Left lung (tissue), 10 donors: ENCODE data around the gene PMAIP1. TPM values are rescaled to one million over a fixed set of nuclear protein-coding genes. Genes with fewer than 3 reads are reported as not detected.

ENCODE experiments used
- ATAC-seq: fragments of 200-7000 bp; cut with Tn5 transposase; one replicate; pipeline ENCODE4 v1.9.1; 2020; ENCODE audit warnings: moderate library complexity
- DNase-seq, 4 donors: peaks; one replicate each; pipeline ENCODE4 v3.0.0-alpha.2; 2013 to 2020
- H3K27ac ChIP-seq, 2 donors: fragments of 200-600 bp; sonication (generic) in 1 of 2; one replicate each; pipeline versions ENCODE4 v1.5.0 to v1.8.0; 2020 to 2021
- H3K27me3 ChIP-seq, 2 donors: fragments of 200-600 bp; sonication (generic) in 1 of 2; one replicate each; pipeline versions ENCODE4 v1.5.0 to v1.8.0; 2020 to 2021
- H3K36me3 ChIP-seq, 2 donors: fragments of 200-600 bp; sonication (generic) in 1 of 2; one replicate each; pipeline versions ENCODE4 v1.5.0 to v1.8.0; 2020 to 2021
- H3K4me1 ChIP-seq, 2 donors: fragments of 200-600 bp; one replicate each; pipeline ENCODE4 v1.8.0; 2021
- H3K4me3 ChIP-seq, 2 donors: fragments of 200-600 bp; sonication (generic) in 1 of 2; one replicate each; pipeline versions ENCODE4 v1.5.0 to v1.8.0; 2020 to 2021; ENCODE audit warnings: mild to moderate bottlenecking in 1 of 2
- H3K9me3 ChIP-seq, 2 donors: fragments of 200-600 bp; sonication (generic) in 1 of 2; one replicate each; pipeline versions ENCODE4 v1.5.0 to v1.8.0; 2020 to 2021
- CTCF ChIP-seq, 2 donors: fragments of 200-600 bp; sonication (generic) in 1 of 2; IDR thresholded peaks; one replicate each; pipeline versions ENCODE4 v1.5.0 to v1.8.0; 2021; ENCODE audit warnings: antibody characterized with exemption in 2 of 2
- intact Hi-C, 2 donors: fragments of 100-400 bp; cut with DNase I; formaldehyde crosslinking; loops; one replicate each; pipeline versions ENCODE4 v1.11.2 to v1.14.2; 2022
- polyA plus RNA-seq, 6 donors: library from polyadenylated mRNA; unstranded; fragments of 120-200 nt; gene quantifications; one replicate each; pipeline ENCODE4 v1.2.1, GENCODE V29; 2013; ENCODE audit not compliant: insufficient read length in 6 of 6
- total RNA-seq, 2 donors: library from RNA; stranded (reverse); fragmentation: NEBNext Ultra II Directional; extraction: Animal tissue kit (Norgen Biotek cat#: 25700); gene quantifications; one replicate each; pipeline ENCODE4 v1.2.1, GENCODE V29; 2021
- donor health status: DM: no; HTN: yes; CAD: no.
- donor health status: DM: no; HTN: no; CAD: no.

Gene PMAIP1
- total and polyA plus RNA-seq, 8 donors: 1.2 to 5.9 (median 2.5) TPM

- intact Hi-C loops: no loop called here
- H3K4me3 ChIP-seq: no peak overlapping the region
- H3K27ac ChIP-seq: no peak overlapping the region
- DNase-seq (no peak), ATAC-seq (no peak)
- H3K9me3 ChIP-seq: no peaks in the 10 kb centered on the region
- H3K27me3 ChIP-seq: peaks cover 0 to 13% of the 10 kb centered on the region in 2 donors
- peaks cover 0 to 36% of the 10 kb centered on the region in 2 donors for H3K4me1 ChIP-seq
- no peak for TF ChIP-seq CTCF (IDR thresholded peaks at IDR 0.05)
- H3K36me3 ChIP-seq: no peaks in the 10 kb centered on the region
Observed at GRCh38 chr18:59898093-59898492, 1.7 kb upstream of the PMAIP1 start.

- Histone ChIP-seq H3K9me3 (no peaks in the 10 kb centered on the region), H3K4me3 (peak overlapping the region; percentile 67 to 91), H3K27ac (peak overlapping the region; percentile 81 to 84), H3K36me3 (no peaks in the 10 kb centered on the region), H3K4me1 (peaks cover 0 to 38% of the 10 kb centered on the region in 2 donors), H3K27me3 (peaks cover 0 to 13% of the 10 kb centered on the region in 2 donors)
- DNase-seq: peak in 1 of 4 donors; percentile 13
- TF ChIP-seq CTCF (IDR thresholded peaks at IDR 0.05): no peak
- peak; percentile 26 for ATAC-seq
- intact Hi-C loops: no loop called here
Observed at GRCh38 chr18:59898609-59899297, 1.0 kb upstream of the PMAIP1 start.

- ATAC-seq (peak; percentile 53), DNase-seq (peak in 3 of 4 donors; percentile 47 to 81 (median 49))
Observed at GRCh38 chr18:59900222-59901128, 679 bp downstream of the PMAIP1 start.

GRCh38 chr18:59902131-59902992 is 2.6 kb downstream of the PMAIP1 start:
- peaks cover 0 to 13% of the 10 kb centered on the region in 2 donors for H3K27me3 ChIP-seq
- intact Hi-C loops: no loop called here

More at GRCh38 chr18:59900222-59901128, 679 bp downstream of the PMAIP1 start:
- Histone ChIP-seq H3K4me3 (peak overlapping the region; percentile 67 to 91), H3K4me1 (peaks cover 0 to 55% of the 10 kb centered on the region in 2 donors), H3K27me3 (peaks cover 0 to 13% of the 10 kb centered on the region in 2 donors), H3K27ac (peak overlapping the region; percentile 81 to 84), H3K9me3 (no peaks in the 10 kb centered on the region), H3K36me3 (no peaks in the 10 kb centered on the region)
- intact Hi-C loops: no loop called here
- no peak for TF ChIP-seq CTCF (IDR thresholded peaks at IDR 0.05)

More at GRCh38 chr18:59902131-59902992, 2.6 kb downstream of the PMAIP1 start:
- H3K36me3 ChIP-seq: no peaks in the 10 kb centered on the region
- no peaks in the 10 kb centered on the region for H3K9me3 ChIP-seq
- H3K4me3 ChIP-seq: no peak overlapping the region
- no peak for DNase-seq
- no peak for ATAC-seq
- no peak overlapping the region for H3K27ac ChIP-seq
- peaks cover 0 to 64% of the 10 kb centered on the region in 2 donors for H3K4me1 ChIP-seq
- no peak for TF ChIP-seq CTCF (IDR thresholded peaks at IDR 0.05)
